ENCODE measurements around the gene C1orf210.

Gene C1orf210

DNA sequence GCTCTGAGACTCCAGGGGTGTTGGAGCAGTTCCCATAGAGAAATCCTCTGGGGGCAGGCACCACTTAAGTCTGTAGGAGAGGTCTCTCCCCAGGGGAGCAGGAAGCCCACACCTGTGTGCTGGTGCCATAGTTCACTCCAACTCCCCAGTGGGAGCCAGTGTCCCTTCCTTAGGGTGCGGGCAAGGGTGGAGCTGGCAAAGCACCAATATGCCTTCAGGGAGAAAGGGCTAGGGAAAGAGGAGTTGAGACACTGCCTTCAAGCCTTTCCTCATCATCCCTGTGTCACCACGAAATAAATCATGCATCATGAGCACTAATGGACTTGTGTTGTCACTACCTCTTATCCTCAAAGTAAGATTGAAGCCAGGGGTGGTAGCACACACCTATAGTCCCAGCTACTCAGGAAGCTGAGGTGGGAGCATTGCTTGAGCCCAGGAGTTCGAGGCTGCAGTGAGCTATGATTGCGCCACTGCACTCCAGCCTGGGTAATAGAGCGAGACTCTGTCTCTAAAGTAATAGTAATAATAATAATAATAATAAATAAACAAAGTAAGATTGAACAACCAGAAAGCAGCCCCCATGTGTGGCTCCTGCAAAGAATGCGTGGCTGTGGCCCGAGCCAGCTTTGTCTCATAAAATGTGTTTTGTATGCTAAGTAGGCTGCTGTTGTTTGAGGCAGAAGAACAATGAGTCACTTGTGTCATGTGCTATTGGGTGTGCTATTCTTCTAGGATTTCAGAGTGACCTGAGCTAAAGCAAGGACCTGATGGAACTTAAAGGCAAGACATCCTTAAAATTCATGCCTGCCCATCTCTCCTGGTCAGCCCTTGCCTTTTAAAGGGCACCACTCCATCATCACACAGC, 8.7 kb upstream of the C1orf210 start:
- DNase-seq (ENCODE audit: low read depth), result peak; percentile 23

DNA sequence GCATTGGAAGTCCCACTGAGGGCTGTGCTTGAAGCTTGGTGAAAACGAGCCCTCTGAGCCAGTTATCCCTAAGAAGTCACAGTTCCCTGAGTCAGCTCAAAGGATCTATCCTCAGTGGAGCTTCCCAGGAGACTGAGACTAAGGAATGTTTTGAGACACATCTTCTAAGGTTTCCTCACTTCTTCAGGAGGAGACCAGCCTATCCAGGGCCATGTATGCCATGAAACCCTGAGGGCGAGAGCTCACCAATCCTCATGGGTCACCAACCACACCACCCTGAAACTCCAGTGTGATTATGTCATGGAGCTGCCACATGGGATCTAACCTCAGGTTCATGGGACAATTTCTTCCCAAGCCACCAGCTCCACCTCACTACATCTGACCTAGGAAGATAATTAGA, 7.8 kb upstream of the C1orf210 start:
- DNase-seq (ENCODE audit: low read depth), result no peak

DNA sequence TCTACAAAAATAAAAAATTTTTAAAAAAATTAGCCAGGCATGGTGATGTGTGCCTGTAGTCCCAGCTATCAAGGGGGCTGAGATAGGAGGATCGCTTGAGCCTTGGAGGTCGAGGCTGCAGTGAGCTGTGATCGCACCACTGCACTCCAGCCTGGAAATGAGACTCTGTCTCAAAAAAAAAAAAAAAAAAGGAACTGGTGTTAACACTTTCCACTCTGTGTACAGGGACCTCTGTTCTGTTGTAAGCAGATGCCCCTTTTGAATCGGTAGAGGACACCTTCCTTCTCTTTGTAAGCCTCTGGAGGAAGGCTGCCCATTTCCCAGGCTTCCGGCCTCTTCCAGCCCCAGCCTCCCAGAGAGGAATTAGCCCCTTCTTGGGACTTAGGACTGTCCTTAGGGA, 7.3 kb upstream of the C1orf210 start:
- DNase-seq (ENCODE audit: low read depth), result no peak

DNA sequence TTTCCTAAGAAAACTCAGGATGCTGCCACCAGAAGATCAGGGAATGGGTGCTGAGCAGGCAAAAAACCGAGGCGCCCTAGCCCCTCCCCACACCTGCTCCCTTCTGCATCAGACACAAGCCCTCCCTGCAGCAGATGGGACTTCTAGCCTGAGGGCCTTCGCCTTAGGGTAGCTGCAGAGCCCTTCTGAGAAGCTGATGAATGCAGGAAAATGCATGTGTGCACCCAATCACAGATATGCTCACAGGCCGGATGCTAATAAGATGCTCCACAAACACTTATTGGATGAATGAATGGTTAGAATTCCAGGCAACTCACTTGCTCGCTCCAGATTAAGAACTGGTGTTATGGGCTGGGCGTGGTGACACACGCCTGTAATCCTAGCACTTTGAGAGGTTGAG, 6.8 kb upstream of the C1orf210 start:
- DNase-seq (ENCODE audit: low read depth), result no peak

DNA sequence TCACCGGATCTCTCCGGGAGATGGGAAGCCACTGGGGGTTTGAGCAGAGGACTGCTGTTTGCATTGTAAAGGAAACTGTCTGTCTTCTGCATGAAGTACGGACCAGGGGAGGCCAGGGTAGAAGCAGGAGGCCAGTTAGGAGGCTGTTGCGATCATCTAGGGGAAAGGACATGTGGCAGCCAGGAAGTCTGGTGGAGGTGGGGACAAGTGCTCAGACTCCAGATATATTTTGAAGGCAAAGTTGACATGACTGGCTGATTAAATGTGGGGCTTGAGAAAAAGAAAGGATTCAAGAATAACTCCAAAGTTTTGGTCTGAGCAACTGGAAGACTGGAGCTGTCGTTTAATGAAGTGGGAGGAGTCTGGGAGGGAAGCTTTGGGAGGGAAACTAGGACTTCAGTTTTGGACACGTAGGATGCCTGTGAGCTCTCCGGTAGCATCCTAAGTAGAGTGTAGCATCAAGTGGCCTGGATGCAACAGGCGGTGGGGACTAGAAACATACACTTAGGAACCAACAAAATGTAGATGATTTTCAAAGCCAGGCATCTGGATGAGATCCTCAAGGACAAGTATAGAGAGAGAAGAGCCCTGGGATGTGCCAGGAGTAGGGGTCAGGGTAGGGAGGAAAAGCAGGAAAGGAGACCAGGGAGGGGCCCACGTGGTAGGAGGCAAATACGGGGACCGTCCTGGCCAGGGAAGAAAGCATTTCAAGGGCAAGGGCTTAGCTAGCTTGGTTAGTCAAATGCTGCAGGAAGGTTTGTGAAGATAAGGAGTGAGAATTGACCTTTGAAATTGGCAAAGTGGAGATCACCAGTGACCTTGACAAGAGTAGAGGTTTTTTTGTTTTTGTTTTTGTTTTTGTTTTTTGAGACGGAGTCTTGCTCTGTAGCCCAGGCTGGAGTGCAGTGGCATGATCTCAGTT, 3.7 kb upstream of the C1orf210 start:
- DNase-seq (ENCODE audit: low read depth), result no peak

- no peak for DNase-seq (ENCODE audit: low read depth)
Measured at GRCh38 chr1:43288058-43288784, 2.8 kb upstream of the C1orf210 start.

DNA sequence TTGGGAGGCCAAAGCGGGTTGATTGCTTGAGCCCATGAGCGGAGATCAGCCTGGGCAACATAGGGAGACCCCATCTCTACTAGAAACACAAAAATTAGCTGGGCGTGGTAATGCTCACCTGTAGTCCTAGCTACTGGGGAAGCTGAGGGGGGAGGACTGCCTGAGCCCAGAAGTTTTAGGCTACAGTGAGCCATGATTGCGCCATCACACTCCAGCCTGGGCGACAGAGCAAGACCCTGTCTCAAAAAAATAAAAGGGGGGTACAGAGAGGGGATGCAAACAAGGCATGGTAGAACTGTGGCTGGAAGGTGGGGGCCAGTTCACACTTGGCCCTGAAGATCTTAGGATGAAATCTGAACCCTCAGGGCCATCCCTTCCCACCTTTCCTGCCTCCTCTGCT, 1.2 kb upstream of the C1orf210 start:
- no peak for DNase-seq (ENCODE audit: low read depth)

DNA sequence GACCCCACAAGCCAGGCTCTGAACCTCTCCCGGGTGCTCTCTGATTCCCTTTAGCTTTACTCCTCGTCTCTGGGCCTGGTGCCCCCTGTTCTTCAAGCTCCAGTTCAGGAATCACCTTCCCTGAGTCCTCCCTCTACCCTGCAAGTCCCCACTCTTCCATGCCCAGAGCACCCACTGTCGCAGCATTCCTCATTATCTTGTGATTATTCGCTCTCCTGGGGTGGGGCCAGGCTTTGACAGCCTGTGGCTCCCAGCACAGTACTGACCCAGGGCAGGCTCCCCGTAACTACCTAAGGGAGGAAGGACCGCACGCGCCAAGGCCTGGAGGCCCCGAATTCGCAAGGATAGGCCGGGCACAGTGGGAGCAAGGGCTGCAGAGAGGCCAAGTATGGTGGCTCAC, 734 bp upstream of the C1orf210 start:
- DNase-seq (ENCODE audit: low read depth), result no peak

- DNase-seq (ENCODE audit: low read depth), result no peak
Measured at GRCh38 chr1:43284546-43285110, 753 bp downstream of the C1orf210 start.

DNA sequence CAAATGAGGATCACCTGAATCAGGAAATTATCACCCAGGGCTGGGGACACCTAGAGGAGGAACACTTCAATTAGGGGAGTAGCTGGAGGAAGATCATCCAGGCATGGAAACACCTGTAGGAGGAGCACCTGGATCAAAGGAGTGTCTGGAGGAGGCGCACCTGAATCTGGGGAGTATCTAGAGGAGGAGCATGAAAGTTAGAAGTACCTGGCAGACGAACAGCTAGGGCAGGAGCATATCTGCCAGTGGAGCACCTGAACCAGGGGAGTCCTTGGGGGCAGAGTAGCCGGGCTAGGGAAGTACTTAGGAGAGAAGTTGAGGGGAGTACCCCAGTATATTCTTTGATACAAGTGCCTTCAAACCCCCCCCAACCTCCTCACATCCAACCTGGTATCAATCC, 1.3 kb downstream of the C1orf210 start:
- no peak for DNase-seq (ENCODE audit: low read depth)

- no peak for DNase-seq (ENCODE audit: low read depth)
Measured at GRCh38 chr1:43282220-43283195, 2.9 kb downstream of the C1orf210 start.

DNA sequence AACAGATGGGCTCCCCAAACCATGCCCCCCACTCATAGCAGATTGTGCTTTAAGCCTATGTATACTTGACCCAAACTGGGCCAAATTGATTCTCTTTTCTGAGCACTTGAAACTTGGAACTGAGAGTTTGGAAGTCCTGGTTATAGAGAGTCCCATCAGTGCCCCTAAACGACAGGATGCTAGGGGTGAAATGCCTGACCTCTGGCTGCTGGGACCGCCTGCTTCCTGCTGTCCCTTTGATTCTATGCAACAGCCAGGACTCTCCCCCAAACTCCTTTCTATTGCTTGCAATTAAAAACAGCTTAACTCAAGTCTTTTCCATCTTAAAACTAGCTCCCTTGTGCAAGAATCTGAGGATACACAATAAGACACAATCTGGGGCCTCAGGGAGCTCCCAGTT, 4.7 kb downstream of the C1orf210 start:
- no peak for DNase-seq (ENCODE audit: low read depth)

DNA sequence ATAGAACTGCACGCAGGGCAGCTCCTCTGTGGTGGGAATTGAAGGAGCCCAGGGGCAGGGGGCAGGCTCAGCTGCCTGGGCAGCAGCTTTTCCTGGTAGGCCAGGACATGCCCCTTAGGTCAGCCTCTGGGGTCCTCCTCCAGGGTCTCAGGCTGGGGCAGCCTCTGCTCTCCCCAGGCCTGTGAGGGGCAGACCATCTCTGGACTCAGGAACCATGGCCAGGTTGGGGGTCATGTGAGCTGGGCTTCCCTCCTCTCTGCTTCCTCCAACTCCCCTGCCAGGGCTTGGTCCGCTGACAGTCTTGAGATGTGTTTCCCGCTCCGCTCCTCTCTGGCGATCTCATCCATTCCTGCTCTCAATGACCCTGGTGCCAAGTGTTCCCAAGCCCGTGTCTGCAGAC, 5.7 kb downstream of the C1orf210 start:
- no peak for DNase-seq (ENCODE audit: low read depth)

DNA sequence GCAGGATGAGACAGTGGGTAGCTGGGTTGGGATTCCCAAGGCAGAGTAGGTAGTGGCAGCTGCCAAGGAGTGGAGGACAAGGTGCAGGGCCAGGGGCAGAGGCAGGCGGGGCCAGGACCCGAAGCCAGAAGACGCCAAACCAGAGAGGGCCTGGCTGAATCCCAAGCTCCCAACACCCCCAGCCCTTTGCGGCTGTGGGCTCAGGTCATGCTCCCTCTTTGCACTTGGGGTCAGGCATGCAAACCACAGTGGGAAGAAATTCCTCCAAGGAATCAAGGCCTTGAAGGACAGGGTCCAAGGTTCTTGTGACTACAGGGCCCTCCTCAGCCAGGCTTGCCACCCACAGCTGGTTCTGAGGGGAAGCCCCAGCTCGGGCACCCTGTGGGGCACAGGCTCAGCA, 6.2 kb downstream of the C1orf210 start:
- DNase-seq (ENCODE audit: low read depth), result no peak

DNA sequence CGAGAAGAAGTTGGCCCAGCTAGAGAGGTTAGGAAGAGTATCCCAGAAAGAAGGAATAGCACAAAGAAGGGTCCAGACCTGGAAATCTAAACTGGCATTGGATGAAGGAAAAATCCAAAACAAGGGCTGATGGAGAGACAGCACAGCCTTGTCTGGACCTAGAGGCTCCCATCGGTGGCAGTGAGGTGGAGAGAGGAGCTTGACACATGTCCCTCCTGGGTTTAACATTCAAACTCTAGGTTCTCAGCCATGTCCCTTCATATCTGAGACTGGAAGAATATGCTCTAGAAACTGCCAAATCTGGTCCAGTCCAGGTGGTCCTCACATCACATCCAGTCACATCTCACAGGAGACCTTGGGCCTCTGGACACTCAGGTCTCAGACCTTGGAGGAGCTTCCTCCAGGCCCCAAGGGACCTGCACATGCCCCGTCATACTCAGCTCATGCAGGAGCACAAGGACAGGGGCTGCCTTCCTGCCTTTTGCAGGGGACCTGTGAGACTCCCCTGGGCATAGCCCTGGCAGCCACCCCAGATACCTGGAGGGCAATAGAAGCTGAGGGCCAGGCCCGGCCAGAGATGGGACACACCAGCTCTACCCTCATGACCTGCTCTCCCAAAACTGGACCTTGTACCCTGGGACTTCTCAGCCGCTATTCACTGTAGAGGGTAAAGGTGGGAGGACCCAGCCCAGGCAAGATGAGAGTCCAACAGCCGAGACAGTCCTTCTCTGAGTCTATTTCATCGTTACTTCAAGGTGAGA, 8.1 kb downstream of the C1orf210 start:
- no peak for DNase-seq (ENCODE audit: low read depth)

- DNase-seq (ENCODE audit: low read depth), result no peak
Measured at GRCh38 chr1:43276673-43277072, 8.7 kb downstream of the C1orf210 start.

GRCh38 chr1:43275826-43276620, 9.4 kb downstream of the C1orf210 start:
- DNase-seq (ENCODE audit: low read depth), result no peak

DNA sequence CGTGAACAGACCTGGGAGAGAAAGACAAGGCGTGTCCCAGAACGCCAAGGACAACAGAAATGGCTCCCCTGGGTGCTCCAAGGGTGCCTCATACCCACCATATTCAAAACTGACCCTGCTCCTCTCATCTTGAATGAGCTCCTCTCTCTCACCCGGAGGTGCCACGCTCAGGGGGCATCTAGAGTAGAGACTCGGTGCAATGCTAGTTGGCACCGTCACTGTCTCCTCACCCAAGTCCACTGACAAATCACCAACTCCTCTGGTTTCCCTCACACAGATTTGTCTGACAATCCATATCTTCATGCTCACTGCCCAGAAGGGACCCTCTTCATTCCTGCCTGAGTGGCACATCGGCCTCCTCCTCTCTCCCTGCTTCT, 10.6 kb downstream of the C1orf210 start:
- no peak for DNase-seq (ENCODE audit: low read depth)

DNA sequence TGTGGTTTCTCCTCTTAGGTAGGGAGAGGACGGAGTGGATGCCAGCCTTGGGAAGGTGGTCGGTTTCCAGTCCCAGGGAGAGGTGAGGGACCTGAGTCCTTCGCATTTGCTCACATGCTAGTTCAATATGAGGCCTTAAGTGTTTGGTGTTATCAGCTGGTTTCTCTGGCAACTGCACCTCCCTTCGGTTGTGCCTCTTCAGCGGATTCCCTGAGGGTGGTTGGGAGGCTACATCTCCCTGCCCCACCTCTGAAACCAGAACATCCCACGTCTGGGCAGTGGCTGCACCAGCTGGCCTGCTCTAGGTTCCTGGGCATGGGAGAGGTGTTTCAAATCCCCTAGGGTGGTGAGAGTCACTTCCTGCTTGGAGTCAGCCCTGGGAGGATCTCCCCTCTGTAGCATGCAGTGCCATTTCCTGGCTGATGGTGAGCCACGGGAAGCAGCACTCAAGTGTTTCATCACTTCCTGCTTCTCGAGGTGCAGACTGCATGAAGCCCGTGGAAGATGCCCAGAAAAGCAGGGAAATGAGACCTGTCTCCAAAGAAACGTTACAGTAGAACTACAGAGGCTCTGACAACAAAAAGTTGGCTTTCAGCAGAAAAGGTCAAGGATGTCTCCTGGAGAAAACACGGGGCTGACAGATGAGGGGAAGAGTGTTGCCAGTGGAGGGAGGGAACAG, 11.1 kb downstream of the C1orf210 start:
- DNase-seq (ENCODE audit: low read depth), result no peak

Data from non-pigmented ciliary epithelial cell (primary cell).